SK-N-MC (cell line): ENCODE data around the gene PNMT.

Source experiments
- EZH2 ChIP-seq: fragments of 200-600 bp; sonication (generic); IDR thresholded peaks from one replicate; pipeline ENCODE4 v1.6.1; 2017; ENCODE audit warnings: antibody characterized with exemption
- FOXP2 ChIP-seq: optimal IDR thresholded peaks from 2 replicates; pipeline ENCODE3; 2011; ENCODE audit warnings: mild to moderate bottlenecking, moderate library complexity; ENCODE audit not compliant: insufficient read depth; ENCODE audit errors: extremely low read length, control extremely low read depth
- POLR2AphosphoS5 ChIP-seq: IDR thresholded peaks from 2 replicates; pipeline ENCODE4 v1.6.1; 2012; ENCODE audit warnings: mild to moderate bottlenecking, low read depth, low read length, borderline replicate concordance

- no peak for TF ChIP-seq POLR2AphosphoS5
- TF ChIP-seq EZH2: no peak
- no peak for TF ChIP-seq FOXP2
These were observed 26.8 kb downstream of the PNMT start for GRCh38 chr17:39695089-39695474.
